GM18499 (cell line): ENCODE measurements around the gene USP35.
"Not testable (repeated sequence)": the region's sequence is repeated elsewhere in the genome, so short reads cannot be mapped to it uniquely, and the experiment has no call there.

ENCODE experiments used
- ATAC-seq: cut with Tn5 transposase; IDR thresholded peaks from one replicate; pipeline ENCODE4 v1.9.1; 2021; ENCODE audit warnings: moderate number of reproducible peaks; ENCODE audit not compliant: insufficient read depth, unreplicated experiment

USP35 gene

DNA sequence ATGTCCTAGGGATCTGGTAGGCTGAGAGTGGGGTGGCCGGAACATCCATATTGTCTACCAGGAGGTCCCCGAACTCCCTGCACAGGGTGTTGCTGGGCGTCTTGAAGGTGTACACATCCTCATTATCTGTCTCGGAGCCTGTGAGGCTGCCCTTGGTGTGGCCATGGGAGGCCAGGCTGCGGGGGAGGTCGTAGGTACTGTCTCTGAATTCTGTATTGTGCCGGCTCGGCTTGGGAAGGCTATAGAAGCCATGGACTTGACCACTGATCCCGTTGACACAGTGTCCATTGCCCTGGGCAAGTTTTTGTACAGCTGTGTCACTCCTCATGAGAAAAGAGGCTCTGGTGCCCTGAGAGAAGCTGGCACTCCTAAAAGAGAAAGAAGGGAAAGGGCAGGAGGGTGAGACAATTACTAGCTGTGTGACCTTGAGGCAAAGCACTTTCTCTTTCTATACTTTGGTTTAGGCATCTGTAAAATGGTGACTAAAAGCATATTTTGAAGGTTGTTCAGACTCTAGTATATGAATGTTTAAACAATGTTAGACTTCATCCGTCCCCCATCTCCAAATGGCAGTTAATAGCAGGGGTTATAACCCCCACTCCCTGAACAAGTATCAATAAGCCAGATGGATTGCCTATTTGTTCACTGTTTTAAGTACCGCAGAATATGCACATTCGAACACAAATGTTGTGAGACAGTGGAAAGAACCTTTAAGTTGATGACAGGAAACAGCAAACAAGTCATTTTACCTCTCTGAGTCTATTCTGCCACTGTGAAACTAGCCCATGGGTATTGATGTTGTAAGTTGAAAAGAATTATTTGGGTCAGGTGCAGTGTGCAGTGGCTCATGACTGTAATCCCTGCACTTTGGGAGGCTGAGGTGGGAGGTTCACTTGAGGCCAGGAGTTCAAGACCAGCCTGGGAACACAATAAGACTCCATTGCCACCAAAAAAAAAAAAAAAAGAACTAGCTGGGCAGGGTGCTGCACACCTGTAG lies 38.3 kb downstream of the USP35 start:
- ATAC-seq: no peak

DNA sequence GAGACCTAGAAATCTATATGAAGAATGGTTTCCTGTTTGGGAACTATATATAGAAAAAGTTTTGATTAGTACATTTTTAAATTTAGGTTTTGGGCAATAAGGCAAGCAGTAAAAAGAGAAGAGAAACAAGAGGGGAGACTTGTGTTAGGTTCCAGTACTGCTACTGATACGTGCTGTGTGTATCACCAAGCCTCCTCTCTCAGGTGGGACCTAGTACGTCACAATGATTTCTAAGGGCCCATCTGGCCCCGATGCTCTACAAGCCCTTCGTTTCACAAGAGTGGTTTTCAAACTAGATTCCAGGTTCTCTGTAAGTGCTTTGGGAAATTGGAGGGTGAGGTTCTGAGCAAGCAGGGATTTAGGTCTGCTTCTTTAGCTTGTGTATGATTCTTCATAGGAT lies 39.2 kb downstream of the USP35 start:
- no peak for ATAC-seq

DNA sequence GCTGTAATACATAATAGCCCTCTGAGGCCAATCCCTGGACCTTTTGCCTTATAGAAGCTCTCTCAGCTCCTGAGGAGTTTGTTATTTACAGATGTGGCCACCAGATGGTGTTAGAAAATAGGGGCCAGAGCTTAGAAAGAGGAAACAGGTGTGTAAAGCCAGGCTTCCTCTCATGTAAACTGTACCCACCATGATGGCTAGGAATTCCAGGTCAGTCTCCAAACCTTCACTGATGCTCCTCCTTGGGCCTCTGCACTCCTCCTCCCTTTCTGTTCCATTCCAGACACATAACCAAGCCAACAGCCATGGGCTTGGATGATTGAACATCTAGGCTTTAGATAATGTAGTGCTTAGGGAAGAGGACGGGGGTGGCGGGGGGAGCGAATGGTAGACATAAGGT lies 39.7 kb downstream of the USP35 start:
- no peak for ATAC-seq

DNA sequence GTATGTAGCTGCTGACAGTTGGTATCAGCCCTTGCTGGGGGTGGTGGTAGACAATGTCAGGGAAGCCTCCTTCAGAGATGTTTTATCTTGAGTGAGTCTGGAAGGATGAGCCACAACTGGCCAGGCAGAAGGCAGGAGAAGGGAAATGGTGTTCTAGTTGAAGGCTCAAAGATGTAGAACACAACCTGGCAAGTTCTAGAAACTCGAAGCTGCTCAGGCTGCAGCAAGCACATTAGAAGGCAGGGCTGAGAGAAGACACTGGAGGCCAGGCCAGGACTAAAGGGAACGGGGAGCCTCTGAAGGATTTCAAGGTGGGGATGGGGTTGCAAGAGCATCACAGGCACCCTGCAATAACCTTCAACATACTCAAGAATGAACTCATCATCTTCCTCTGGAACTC lies 40.4 kb downstream of the USP35 start:
- ATAC-seq: no peak

- no peak for ATAC-seq
Observed at GRCh38 chr11:78230161-78230877, 41.6 kb downstream of the USP35 start.

DNA sequence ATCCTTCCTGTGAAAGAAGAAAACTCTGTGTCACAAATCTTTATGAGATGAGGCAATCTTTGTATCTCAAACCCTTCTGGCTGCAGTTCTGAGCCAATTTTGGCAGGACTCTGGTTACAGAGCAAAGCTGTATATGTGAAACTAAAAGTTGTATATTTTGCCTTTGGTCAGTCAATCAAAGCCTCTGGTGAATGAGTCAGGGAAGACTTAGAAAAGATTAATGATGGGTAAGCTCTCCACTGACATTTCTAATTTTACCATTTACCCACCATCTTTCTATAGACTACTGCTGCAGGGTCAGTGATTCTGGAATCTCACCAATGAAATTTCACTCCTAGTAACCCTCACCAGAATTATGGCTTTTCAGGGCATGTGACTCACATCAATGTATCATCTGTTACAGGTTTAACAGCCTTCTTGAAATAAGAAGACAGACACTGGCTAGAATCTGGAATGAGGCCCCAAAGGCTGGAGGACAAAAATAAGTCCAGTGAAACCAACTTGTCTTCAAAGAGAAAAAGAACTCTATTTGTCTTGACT lies 43.3 kb downstream of the USP35 start:
- ATAC-seq: no peak

DNA sequence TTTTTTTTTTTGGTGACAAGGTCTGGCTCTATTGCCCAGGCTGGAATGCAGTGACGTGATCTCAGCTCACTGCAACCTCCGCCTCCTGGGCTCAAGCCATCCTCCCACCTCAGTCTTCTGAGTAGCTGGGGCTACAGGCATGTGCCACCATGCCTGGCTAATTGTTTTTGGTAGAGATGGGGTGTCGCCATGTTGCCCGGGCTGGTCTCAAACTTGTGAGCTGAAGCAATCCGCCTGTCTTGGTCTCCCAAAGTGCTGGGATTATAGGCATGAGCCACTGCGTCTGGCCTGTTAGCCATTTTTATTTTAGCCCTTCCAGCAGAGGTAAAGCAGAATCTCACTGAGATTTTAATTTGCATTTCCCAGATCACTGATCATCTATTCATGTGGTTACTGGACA lies 44.3 kb downstream of the USP35 start:
- ATAC-seq: not testable (repeated sequence)

DNA sequence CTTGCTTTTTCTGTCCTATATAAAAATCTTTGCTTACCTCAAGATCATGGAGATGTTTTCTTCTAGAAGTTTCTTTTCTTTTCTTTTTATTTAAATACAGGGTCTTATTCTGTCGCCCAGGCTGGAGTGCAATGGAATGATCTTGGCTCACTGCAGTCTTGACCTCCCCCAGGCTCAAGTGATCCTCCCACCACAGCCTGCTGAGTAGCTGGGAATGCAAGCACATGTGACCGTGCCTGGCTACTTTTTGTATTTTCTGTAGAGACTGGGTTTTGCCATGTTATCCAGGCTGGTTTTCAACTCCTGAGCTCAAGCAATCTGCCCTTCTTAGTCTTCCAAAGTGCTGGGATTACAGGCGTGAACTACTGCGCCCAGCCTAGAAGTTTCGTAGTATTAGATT lies 45.3 kb downstream of the USP35 start:
- no peak for ATAC-seq

DNA sequence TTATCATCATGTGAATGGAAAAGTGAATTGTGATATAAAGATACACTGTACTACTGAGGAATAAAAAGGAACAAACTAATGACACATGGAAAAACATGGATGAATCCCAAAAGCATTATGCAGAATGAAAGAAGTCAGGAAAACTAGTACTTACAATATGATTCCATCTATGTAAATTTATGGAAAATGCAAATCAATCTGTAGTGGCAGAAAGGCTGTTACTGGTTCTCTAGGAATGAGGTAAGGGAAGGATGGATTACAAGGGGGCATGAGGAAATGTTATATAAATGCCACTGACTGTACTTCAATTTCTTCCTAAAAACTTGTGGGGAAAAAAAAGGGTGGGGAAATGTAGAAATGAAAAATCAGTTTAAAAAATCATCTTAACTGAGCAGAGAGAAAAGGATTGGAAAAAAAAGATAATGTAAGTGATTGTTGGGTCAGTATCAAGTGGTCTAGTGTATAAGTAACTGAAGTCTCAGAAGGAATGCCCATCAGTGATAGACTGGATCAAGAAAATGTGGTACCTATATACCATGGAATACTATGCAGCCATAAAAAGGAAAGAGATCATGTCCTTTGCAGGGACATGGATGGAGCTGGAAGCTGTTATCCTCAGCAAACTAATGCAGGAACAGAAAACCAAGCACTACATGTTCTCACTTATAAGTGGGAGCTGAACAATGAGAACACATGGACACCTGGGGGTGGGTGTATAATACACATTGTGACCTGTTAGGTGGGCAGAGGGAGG lies 48.8 kb downstream of the USP35 start:
- ATAC-seq: no peak

- no peak for ATAC-seq
Observed at GRCh38 chr11:78239781-78240180, 51.1 kb downstream of the USP35 start.

GRCh38 chr11:78241475-78241874 lies 52.8 kb downstream of the USP35 start:
- no peak for ATAC-seq

DNA sequence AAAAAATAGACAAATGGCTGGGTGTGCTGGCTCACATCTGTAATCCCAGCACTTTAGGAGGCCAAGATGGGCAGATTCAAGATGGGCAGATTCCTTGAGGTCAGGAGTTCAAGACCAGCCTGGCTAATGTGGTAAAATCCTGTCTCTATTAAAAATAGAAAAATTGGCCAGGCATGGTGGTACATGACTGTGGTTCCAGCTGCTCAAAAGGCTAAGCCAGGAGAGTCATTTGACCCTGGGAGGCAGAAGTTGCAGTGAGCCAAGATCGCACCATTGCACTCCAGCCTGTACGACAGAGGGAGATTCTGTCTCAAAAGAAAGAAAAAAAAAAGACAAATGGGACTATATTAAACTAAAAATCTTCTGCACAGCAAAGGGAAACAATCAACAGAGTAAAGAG lies 55.4 kb downstream of the USP35 start:
- no peak for ATAC-seq

GRCh38 chr11:78244546-78245255 lies 56.0 kb downstream of the USP35 start:
- no peak for ATAC-seq

- ATAC-seq: no peak
Observed at GRCh38 chr11:78248191-78248590, 59.5 kb downstream of the USP35 start.

- ATAC-seq: no peak
Observed at GRCh38 chr11:78248903-78249302, 60.2 kb downstream of the USP35 start.

- no peak for ATAC-seq
Observed at GRCh38 chr11:78250099-78250498, 61.4 kb downstream of the USP35 start.

- no peak for ATAC-seq
Observed at GRCh38 chr11:78251083-78251775, 62.5 kb downstream of the USP35 start.

DNA sequence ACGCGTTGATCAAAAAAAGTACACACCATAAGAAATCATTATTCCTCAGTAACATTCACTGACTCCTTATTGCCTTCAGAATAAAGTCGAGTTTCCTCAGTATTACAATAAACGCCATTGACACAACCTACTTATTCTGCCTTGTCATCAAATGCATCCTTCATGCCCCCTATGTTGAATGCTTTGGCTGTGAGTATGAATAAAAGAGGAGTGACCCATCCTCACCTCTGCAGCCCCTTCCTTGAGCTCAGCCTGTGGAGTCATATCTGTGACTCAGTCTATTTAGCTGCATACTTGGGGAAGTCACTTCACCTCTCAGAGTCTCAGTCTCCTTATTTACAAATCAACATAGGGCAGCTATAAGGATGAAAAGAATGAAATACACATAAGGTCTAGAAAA lies 65.1 kb downstream of the USP35 start:
- ATAC-seq: no peak

DNA sequence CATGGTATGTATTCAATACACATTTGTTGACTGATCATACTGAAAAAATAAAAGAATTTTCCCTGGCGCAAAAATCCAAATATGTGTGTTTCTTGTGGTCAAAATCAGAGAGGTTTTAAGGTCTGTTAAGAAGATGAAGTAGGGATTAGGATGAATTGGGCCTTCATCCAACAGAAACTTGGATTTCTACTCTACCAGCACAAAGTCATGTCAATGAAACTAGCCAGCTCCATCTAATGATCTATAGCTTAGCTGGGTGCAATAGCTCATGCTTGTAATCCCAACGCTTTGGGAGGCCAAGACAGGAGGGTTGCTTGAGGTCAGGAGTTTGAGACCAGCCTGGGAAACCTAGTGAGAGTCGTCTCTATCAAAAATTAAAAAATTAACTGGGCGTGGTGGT lies 65.5 kb downstream of the USP35 start:
- no peak for ATAC-seq
